Upper lobe of left lung (tissue), 6 donors: ENCODE measurements around the gene TMEM106B. TPM values are rescaled to one million over a fixed set of nuclear protein-coding genes. Genes with fewer than 3 reads are reported as not detected.

Experiments used
- ATAC-seq, 2 donors: fragments of 200-7000 bp; cut with Tn5 transposase; one replicate each; pipeline ENCODE4 v1.9.1; 2022; ENCODE audit warnings: mild to moderate bottlenecking in 2 of 2, moderate library complexity in 2 of 2; ENCODE audit not compliant: low FRiP score in 2 of 2
- DNase-seq, 2 donors: peaks; one replicate each; pipeline ENCODE4 v3.0.0-alpha.2; 2019 to 2020
- H3K27ac ChIP-seq, 4 donors: fragments of 200-600 bp; sonication (generic); one replicate each; pipeline ENCODE4 v1.5.1; 2016 to 2019
- H3K27me3 ChIP-seq, 4 donors: fragments of 200-600 bp; sonication (generic); one replicate each; pipeline ENCODE4 v1.5.1; 2017 to 2019
- H3K36me3 ChIP-seq, 4 donors: fragments of 200-600 bp; sonication (generic); one replicate each; pipeline ENCODE4 v1.5.1; 2016 to 2019
- H3K4me1 ChIP-seq, 4 donors: fragments of 200-600 bp; sonication (generic); one replicate each; pipeline ENCODE4 v1.5.1; 2018 to 2019
- H3K4me3 ChIP-seq, 4 donors: fragments of 200-600 bp; sonication (generic); one replicate each; pipeline ENCODE4 v1.5.1; 2017 to 2019; ENCODE audit warnings: mild to moderate bottlenecking in 2 of 4, moderate library complexity in 1 of 4
- H3K9me3 ChIP-seq, 4 donors: fragments of 200-600 bp; sonication (generic); one replicate each; pipeline ENCODE4 v1.5.1; 2018 to 2019
- EP300 ChIP-seq, 4 donors: sonication (generic); formaldehyde crosslinking; IDR thresholded peaks; one replicate each; pipeline ENCODE4 v1.5.1; 2017; ENCODE audit warnings: antibody characterized with exemption in 4 of 4, control low read depth in 2 of 4
- POLR2A ChIP-seq, 4 donors: fragments of 450-650 bp; IDR thresholded peaks; one replicate each; pipeline ENCODE4 v1.5.1; 2016 to 2017; ENCODE audit warnings: antibody characterized with exemption in 4 of 4, mild to moderate bottlenecking in 2 of 4
- POLR2AphosphoS5 ChIP-seq, 2 donors: sonication (generic); formaldehyde crosslinking; IDR thresholded peaks; one replicate each; pipeline ENCODE4 v1.5.1; 2017; ENCODE audit warnings: antibody characterized with exemption in 2 of 2
- WGBS, 2 donors: methylation state at CpG; one replicate each; pipeline ENCODE4 v1.1.5; 2017 to 2018; 5-methylcytosine and 5-hydroxymethylcytosine counted together
- total RNA-seq, 6 donors: library from RNA; depleted of rRNA in 4 of 6; stranded (reverse); fragments of >200 nt in 4 of 6; gene quantifications; one replicate each; pipeline versions ENCODE4 v1.1.0 to v1.2.1, GENCODE V29; 2016 to 2021
- TF ChIP-seq, protein P1 (sequence below), 6 experiments: fragments of 450-650 bp in 4 of 6; fragments of 200-600 bp in 2 of 6; sonication (generic) in 2 of 6; IDR thresholded peaks; one replicate each; pipeline ENCODE4 v1.5.1; 2016 to 2019; ENCODE audit warnings: antibody characterized with exemption in 6 of 6
- donor health status: DM: no; HTN: no; CAD: no; lungs with moderate emphysema.
- donor health status: DM: no; HTN: yes; CAD: no; lungs with severe emphysema.

TMEM106B gene
- total RNA-seq, 6 donors from 2014 or later: 6.3 to 46.2 (median 31.9) TPM

DNA sequence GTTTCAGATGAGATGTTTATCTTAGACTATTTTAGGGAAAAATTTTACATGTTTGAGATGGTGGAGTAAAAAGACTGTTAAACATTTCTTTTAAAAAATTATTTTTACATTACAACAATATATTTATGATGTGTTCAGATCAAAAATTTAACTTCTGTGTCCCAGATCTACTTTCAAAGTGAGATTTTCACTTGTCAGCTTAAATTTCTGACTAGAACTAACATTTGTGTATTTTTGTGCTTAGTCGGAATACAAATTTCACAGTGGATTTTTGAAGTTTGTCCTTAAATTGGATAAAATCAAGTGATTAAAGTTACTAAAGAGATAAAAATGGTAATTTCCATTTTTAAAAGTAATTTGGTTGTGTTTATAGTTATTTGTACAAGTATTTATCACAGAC is 24.9 kb downstream of the TMEM106B start:
- no peak for TF ChIP-seq POLR2A (IDR thresholded peaks at IDR 0.05)
- no peak for TF ChIP-seq EP300 (IDR thresholded peaks at IDR 0.05)
- TF ChIP-seq, protein P1, sequence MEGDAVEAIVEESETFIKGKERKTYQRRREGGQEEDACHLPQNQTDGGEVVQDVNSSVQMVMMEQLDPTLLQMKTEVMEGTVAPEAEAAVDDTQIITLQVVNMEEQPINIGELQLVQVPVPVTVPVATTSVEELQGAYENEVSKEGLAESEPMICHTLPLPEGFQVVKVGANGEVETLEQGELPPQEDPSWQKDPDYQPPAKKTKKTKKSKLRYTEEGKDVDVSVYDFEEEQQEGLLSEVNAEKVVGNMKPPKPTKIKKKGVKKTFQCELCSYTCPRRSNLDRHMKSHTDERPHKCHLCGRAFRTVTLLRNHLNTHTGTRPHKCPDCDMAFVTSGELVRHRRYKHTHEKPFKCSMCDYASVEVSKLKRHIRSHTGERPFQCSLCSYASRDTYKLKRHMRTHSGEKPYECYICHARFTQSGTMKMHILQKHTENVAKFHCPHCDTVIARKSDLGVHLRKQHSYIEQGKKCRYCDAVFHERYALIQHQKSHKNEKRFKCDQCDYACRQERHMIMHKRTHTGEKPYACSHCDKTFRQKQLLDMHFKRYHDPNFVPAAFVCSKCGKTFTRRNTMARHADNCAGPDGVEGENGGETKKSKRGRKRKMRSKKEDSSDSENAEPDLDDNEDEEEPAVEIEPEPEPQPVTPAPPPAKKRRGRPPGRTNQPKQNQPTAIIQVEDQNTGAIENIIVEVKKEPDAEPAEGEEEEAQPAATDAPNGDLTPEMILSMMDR (IDR thresholded peaks at IDR 0.05): no peak
- no peak for TF ChIP-seq POLR2AphosphoS5 (IDR thresholded peaks at IDR 0.05)
- WGBS, 2 donors: 94 to 100% methylated on average over 1 of the region's 1 CpG

DNA sequence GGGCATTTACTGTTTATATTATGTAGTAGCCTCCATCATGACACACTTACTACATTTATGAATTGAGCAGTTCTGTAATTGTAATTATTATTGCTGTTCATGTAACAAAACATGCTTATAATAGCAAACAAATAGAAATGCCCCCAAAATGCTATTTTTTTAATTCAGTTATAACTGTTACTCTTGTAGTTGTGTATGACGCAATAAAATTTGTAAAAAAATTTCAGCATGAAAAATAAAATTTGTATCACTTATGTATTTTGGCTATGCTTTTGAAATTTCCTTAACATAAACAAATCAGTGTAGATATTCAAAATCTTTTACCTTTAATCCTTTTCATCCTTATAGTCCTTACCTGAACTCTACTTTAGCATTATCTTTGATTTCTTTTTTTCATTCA is 25.9 kb downstream of the TMEM106B start:
- H3K27ac ChIP-seq: no peak overlapping the region
- WGBS, 2 donors: 97 to 100% methylated on average over 1 of the region's 1 CpG
- TF ChIP-seq POLR2A (IDR thresholded peaks at IDR 0.05): no peak
- TF ChIP-seq EP300 (IDR thresholded peaks at IDR 0.05): no peak
- TF ChIP-seq, protein P1 (IDR thresholded peaks at IDR 0.05): no peak
- no peak for TF ChIP-seq POLR2AphosphoS5 (IDR thresholded peaks at IDR 0.05)
- H3K36me3 ChIP-seq: peaks cover 0 to 24% (median 0%) of the 10 kb centered on the region in 4 donors
- no peak for DNase-seq
- H3K9me3 ChIP-seq: no peaks in the 10 kb centered on the region
- no peak overlapping the region for H3K4me3 ChIP-seq
- H3K27me3 ChIP-seq: no peaks in the 10 kb centered on the region
- ATAC-seq: no peak
- peaks cover 0 to 4% (median 0%) of the 10 kb centered on the region in 4 donors for H3K4me1 ChIP-seq

More for the DNA sequence above, 24.9 kb downstream of the TMEM106B start:
- ATAC-seq: no peak
- peaks cover 0 to 33% (median 0%) of the 10 kb centered on the region in 4 donors for H3K36me3 ChIP-seq
- H3K27ac ChIP-seq: no peak overlapping the region
- H3K4me1 ChIP-seq: peaks cover 0 to 4% (median 0%) of the 10 kb centered on the region in 4 donors
- no peaks in the 10 kb centered on the region for H3K9me3 ChIP-seq
- H3K27me3 ChIP-seq: no peaks in the 10 kb centered on the region
- DNase-seq: no peak
- no peak overlapping the region for H3K4me3 ChIP-seq

DNA sequence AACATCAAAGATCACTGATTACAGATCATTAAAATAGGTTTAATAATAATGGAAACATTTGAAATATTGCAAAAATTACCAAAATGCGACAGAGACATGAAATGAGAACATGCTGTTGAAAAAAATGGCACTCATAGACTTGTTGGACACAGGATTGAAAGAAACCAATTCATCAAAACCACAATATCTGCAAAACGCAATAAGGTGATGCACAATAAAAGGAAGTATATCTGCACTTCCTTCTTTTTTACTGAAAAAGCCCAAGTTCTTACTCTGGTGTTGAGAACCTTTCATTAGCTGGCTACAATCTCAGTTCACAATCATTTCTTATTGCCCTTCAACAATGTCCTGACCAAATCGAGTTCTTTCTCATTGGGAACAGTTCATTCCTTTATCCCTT is 28.7 kb downstream of the TMEM106B start:
- no peak for ATAC-seq
- DNase-seq: no peak
- Histone ChIP-seq H3K27me3 (no peaks in the 10 kb centered on the region), H3K27ac (no peak overlapping the region), H3K9me3 (no peaks in the 10 kb centered on the region), H3K4me1 (peaks cover 0 to 4% (median 0%) of the 10 kb centered on the region in 4 donors), H3K4me3 (no peak overlapping the region), H3K36me3 (peaks cover 0 to 6% (median 0%) of the 10 kb centered on the region in 4 donors)
- WGBS, 2 donors: 69 to 76% methylated on average over 3 of the region's 3 CpGs
- TF ChIP-seq, protein P1 (IDR thresholded peaks at IDR 0.05): no peak
- TF ChIP-seq POLR2A (IDR thresholded peaks at IDR 0.05) (no peak), EP300 (IDR thresholded peaks at IDR 0.05) (no peak), POLR2AphosphoS5 (IDR thresholded peaks at IDR 0.05) (no peak)

DNA sequence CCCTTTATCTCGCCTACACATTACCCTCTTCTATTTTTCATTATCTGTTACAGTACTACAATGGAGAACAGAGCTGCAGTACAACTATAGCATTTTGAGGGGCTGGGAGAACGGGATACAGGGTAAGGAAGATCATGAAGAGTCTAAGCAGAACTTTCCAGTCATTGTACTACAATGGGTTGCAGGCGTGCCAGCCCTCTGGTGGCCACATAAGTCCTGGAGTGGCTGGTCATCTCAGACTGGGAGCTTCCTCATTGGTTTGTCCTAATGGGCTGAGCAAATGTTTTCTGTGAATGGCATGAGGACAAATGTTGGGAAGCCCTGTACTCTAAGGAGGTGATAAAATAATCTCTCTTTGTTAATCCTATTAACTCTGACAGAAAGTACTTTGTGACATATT is 33.0 kb downstream of the TMEM106B start:
- DNase-seq (peak in 1 of 2 donors; percentile 27), ATAC-seq (peak; percentile 39 to 65)
- Histone ChIP-seq H3K9me3 (no peaks in the 10 kb centered on the region), H3K27ac (no peak overlapping the region), H3K36me3 (no peaks in the 10 kb centered on the region), H3K27me3 (no peaks in the 10 kb centered on the region), H3K4me1 (peaks cover 0 to 4% (median 0%) of the 10 kb centered on the region in 4 donors), H3K4me3 (no peak overlapping the region)
- TF ChIP-seq EP300 (IDR thresholded peaks at IDR 0.05): no peak
- TF ChIP-seq, protein P1 (IDR thresholded peaks at IDR 0.05): peak in 2 of 6 experiments; percentile 18 to 19
- TF ChIP-seq POLR2A (IDR thresholded peaks at IDR 0.05): no peak
- no peak for TF ChIP-seq POLR2AphosphoS5 (IDR thresholded peaks at IDR 0.05)
- WGBS, 2 donors: 76 to 87% methylated on average over 3 of the region's 3 CpGs

DNA sequence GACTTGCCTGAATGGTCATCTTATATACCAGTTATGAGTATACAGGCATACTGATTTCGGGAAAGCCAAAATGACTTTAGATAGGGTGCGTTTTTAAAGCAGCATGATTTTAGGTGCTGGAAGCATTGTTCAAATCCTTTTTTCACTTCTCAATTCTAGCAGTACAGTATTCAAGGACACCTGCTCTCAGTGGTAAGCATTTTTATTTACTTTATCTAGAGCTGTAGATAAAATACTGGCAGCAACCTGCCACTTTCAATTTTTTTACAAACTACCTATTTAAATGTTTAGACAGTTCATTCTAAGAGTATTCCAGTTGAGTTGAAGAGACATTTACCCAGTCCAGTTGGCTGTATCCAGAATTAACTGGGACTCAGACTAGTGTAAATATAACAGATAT is 33.6 kb downstream of the TMEM106B start:
- ATAC-seq (no peak), DNase-seq (no peak)
- Histone ChIP-seq H3K27me3 (no peaks in the 10 kb centered on the region), H3K27ac (no peak overlapping the region), H3K36me3 (no peaks in the 10 kb centered on the region), H3K9me3 (no peaks in the 10 kb centered on the region), H3K4me1 (peaks cover 0 to 2% (median 0%) of the 10 kb centered on the region in 4 donors), H3K4me3 (no peak overlapping the region)
- TF ChIP-seq POLR2A (IDR thresholded peaks at IDR 0.05) (no peak), POLR2AphosphoS5 (IDR thresholded peaks at IDR 0.05) (no peak), EP300 (IDR thresholded peaks at IDR 0.05) (no peak)
- TF ChIP-seq, protein P1 (IDR thresholded peaks at IDR 0.05): no peak
- 29 to 55% methylated on average over 2 of the region's 2 CpGs for WGBS, 2 donors
